Stimulated activated CD4-positive, alpha-beta T cell treated with anti-CD3 and anti-CD28 coated beads, Interleukin-4, amount 100 ng/mL, for 4 hours (primary cell): ENCODE data around the gene RAD51B.
"Not testable (repeated sequence)": the region's sequence is repeated elsewhere in the genome, so short reads cannot be mapped to it uniquely, and the experiment has no call there.

Experiments used
- DNase-seq, 2 experiments: peaks; one replicate each; pipeline ENCODE4 v3.0.0-alpha.2; 2020

Gene RAD51B

GRCh38 chr14:67951529-67952135, 132.1 kb downstream of the RAD51B start:
- no peak for DNase-seq

- no peak for DNase-seq
Measured at GRCh38 chr14:67952381-67952780, 132.8 kb downstream of the RAD51B start.

- no peak for DNase-seq
Measured at GRCh38 chr14:67952786-67953185, 133.2 kb downstream of the RAD51B start.

- DNase-seq = no peak
Measured at GRCh38 chr14:67955261-67955660, 135.7 kb downstream of the RAD51B start.

GRCh38 chr14:67957946-67958345, 138.4 kb downstream of the RAD51B start:
- DNase-seq = no peak

GRCh38 chr14:67961676-67962075, 142.1 kb downstream of the RAD51B start:
- DNase-seq = no peak

- DNase-seq = no peak
Measured at GRCh38 chr14:67962215-67962644, 142.7 kb downstream of the RAD51B start.

- DNase-seq = no peak
Measured at GRCh38 chr14:67963545-67963944, 144.0 kb downstream of the RAD51B start.

GRCh38 chr14:67963960-67964812, 144.6 kb downstream of the RAD51B start:
- no peak for DNase-seq

GRCh38 chr14:67965696-67966095, 146.1 kb downstream of the RAD51B start:
- DNase-seq = no peak

GRCh38 chr14:67967206-67967605, 147.6 kb downstream of the RAD51B start:
- no peak for DNase-seq

GRCh38 chr14:67967970-67968369, 148.4 kb downstream of the RAD51B start:
- not testable (repeated sequence) for DNase-seq

GRCh38 chr14:67970923-67971322, 151.3 kb downstream of the RAD51B start:
- no peak for DNase-seq

GRCh38 chr14:67971627-67972625, 152.3 kb downstream of the RAD51B start:
- DNase-seq = no peak

- DNase-seq = no peak
Measured at GRCh38 chr14:67973436-67973835, 153.9 kb downstream of the RAD51B start.

- DNase-seq = no peak
Measured at GRCh38 chr14:67975470-67975869, 155.9 kb downstream of the RAD51B start.

- no peak for DNase-seq
Measured at GRCh38 chr14:67977434-67978034, 158.0 kb downstream of the RAD51B start.

GRCh38 chr14:67978749-67979148, 159.2 kb downstream of the RAD51B start:
- DNase-seq = no peak

- DNase-seq = no peak
Measured at GRCh38 chr14:67982711-67983608, 163.4 kb downstream of the RAD51B start.

GRCh38 chr14:67984274-67984673, 164.7 kb downstream of the RAD51B start:
- no peak for DNase-seq

GRCh38 chr14:67986131-67986841, 166.7 kb downstream of the RAD51B start:
- no peak for DNase-seq
